H9 (cell line): ENCODE data around the gene DPP10. TPM values are rescaled to one million over a fixed set of nuclear protein-coding genes. Genes with fewer than 3 reads are reported as not detected.

Source experiments
- DNase-seq: peaks from one replicate; pipeline ENCODE4 v3.0.0-alpha.2; 2017
- H2AFZ ChIP-seq: one replicate; pipeline ENCODE4 v1.6.1; 2013; ENCODE audit warnings: mild to moderate bottlenecking, low read length, control low read depth, moderate library complexity
- H2AK5ac ChIP-seq: 2 replicates; pipeline ENCODE4 v1.6.1; 2013; ENCODE audit warnings: low read length, control low read depth, mixed read lengths; ENCODE audit not compliant: insufficient read length
- H2BK120ac ChIP-seq: one replicate; pipeline ENCODE4 v1.6.1; 2013; ENCODE audit warnings: low read depth, mild to moderate bottlenecking, low read length, control low read depth, inconsistent platforms; ENCODE audit not compliant: poor library complexity, severe bottlenecking
- H2BK12ac ChIP-seq: 2 replicates; pipeline ENCODE4 v1.6.1; 2013; ENCODE audit warnings: low read length, control low read depth, mixed read lengths, low read depth; ENCODE audit not compliant: insufficient read length
- H2BK15ac ChIP-seq: 2 replicates; pipeline ENCODE4 v1.6.1; 2013; ENCODE audit warnings: low read depth, low read length, control low read depth
- H2BK20ac ChIP-seq: one replicate; pipeline ENCODE4 v1.6.1; 2013; ENCODE audit warnings: low read depth, mild to moderate bottlenecking, low read length, control low read depth, inconsistent platforms; ENCODE audit not compliant: poor library complexity, severe bottlenecking
- H2BK5ac ChIP-seq: 2 replicates; pipeline ENCODE4 v1.6.1; 2013; ENCODE audit warnings: low read length, control low read depth, mixed read lengths; ENCODE audit not compliant: insufficient read length
- H3K14ac ChIP-seq: 2 replicates; pipeline ENCODE4 v1.6.1; 2013; ENCODE audit warnings: low read length, control low read depth; ENCODE audit not compliant: insufficient read depth
- H3K18ac ChIP-seq: 2 replicates; pipeline ENCODE4 v1.6.1; 2013; ENCODE audit warnings: low read depth, mild to moderate bottlenecking, mixed read lengths, low read length, control low read depth; ENCODE audit not compliant: insufficient read length
- H3K23ac ChIP-seq: 2 replicates; pipeline ENCODE4 v1.6.1; 2013; ENCODE audit warnings: low read length, control low read depth, mixed read lengths, low read depth; ENCODE audit not compliant: insufficient read length
- H3K23me2 ChIP-seq: 2 replicates; pipeline ENCODE4 v1.6.1; 2013; ENCODE audit warnings: low read depth, mild to moderate bottlenecking, mixed read lengths, low read length, control low read depth; ENCODE audit not compliant: insufficient read length, poor library complexity, severe bottlenecking
- H3K27ac ChIP-seq: 2 replicates; pipeline ENCODE4 v1.5.1; 2013; ENCODE audit warnings: low read length, control low read depth, mixed read lengths, low read depth; ENCODE audit not compliant: insufficient read length
- H3K27me3 ChIP-seq: 2 replicates; pipeline ENCODE4 v1.6.1; 2013; ENCODE audit warnings: low read length, control low read depth, inconsistent platforms; ENCODE audit not compliant: insufficient read depth
- H3K4ac ChIP-seq: 2 replicates; pipeline ENCODE4 v1.6.1; 2013; ENCODE audit warnings: low read depth, mild to moderate bottlenecking, control low read depth, inconsistent platforms, low read length, moderate library complexity
- H3K4me1 ChIP-seq: 2 replicates; pipeline ENCODE4 v1.6.1; 2013; ENCODE audit warnings: low read length, control low read depth, inconsistent platforms; ENCODE audit not compliant: insufficient read depth
- H3K4me2 ChIP-seq: 2 replicates; pipeline ENCODE4 v1.6.1; 2013; ENCODE audit warnings: low read length, control low read depth, mixed read lengths; ENCODE audit not compliant: insufficient read length, insufficient read depth
- H3K56ac ChIP-seq: 2 replicates; pipeline ENCODE4 v1.6.1; 2013; ENCODE audit warnings: low read depth, mild to moderate bottlenecking, mixed read lengths, low read length, control low read depth; ENCODE audit not compliant: insufficient read length
- H3K79me1 ChIP-seq: 2 replicates; pipeline ENCODE4 v1.6.1; 2013; ENCODE audit warnings: low read depth, mild to moderate bottlenecking, moderate library complexity, low read length, control low read depth, inconsistent platforms; ENCODE audit not compliant: insufficient read depth, poor library complexity, severe bottlenecking
- H3K79me2 ChIP-seq: 2 replicates; pipeline ENCODE4 v1.6.1; 2013; ENCODE audit warnings: low read length, control low read depth, inconsistent platforms; ENCODE audit not compliant: insufficient read depth
- H3K9ac ChIP-seq: 2 replicates; pipeline ENCODE4 v1.6.1; 2013; ENCODE audit warnings: low read length, control low read depth, mixed read lengths; ENCODE audit not compliant: insufficient read length; ENCODE audit errors: extremely low read depth
- H3K9me3 ChIP-seq: one replicate; pipeline ENCODE4 v1.6.1; 2013; ENCODE audit warnings: low read depth, low read length, inconsistent platforms; ENCODE audit not compliant: control insufficient read depth
- H3T11ph ChIP-seq: one replicate; pipeline ENCODE4 v1.6.1; 2013; ENCODE audit warnings: mild to moderate bottlenecking, low read length, control low read depth, inconsistent platforms
- H4K20me1 ChIP-seq: one replicate; pipeline ENCODE4 v1.6.1; 2013; ENCODE audit not compliant: control insufficient read depth, insufficient read length, insufficient read depth
- H4K5ac ChIP-seq: 2 replicates; pipeline ENCODE4 v1.6.1; 2013; ENCODE audit warnings: low read depth, mild to moderate bottlenecking, mixed read lengths, low read length, control low read depth; ENCODE audit not compliant: insufficient read length
- H4K8ac ChIP-seq: replicated peaks from 2 replicates; pipeline ENCODE4 v1.6.1; 2013; ENCODE audit warnings: low read length, control low read depth, mixed read lengths, low read depth; ENCODE audit not compliant: insufficient read length
- H4K91ac ChIP-seq: 2 replicates; pipeline ENCODE4 v1.6.1; 2013; ENCODE audit warnings: low read depth, mild to moderate bottlenecking, moderate library complexity, mixed read lengths, low read length, control low read depth; ENCODE audit not compliant: insufficient read length
- H3K27ac Mint-ChIP-seq, 3 experiments: 2 replicates in 2 of 3; 3 replicates in 1 of 3; pipeline ENCODE4 v1.8.0; 2020 to 2021; ENCODE audit warnings: mixed read lengths in 3 of 3, mild to moderate bottlenecking in 1 of 3, moderate library complexity in 1 of 3
- H3K27me3 Mint-ChIP-seq: 2 replicates; pipeline ENCODE4 v1.8.0; 2021; ENCODE audit warnings: low read depth, mild to moderate bottlenecking, moderate library complexity, mixed read lengths
- H3K36me3 Mint-ChIP-seq, 3 experiments: 2 replicates in 2 of 3; 3 replicates in 1 of 3; pipeline ENCODE4 v1.8.0; 2020 to 2021; ENCODE audit warnings: low read depth in 3 of 3, mixed read lengths in 3 of 3; ENCODE audit not compliant: insufficient read depth in 1 of 3
- H3K4me1 Mint-ChIP-seq, 2 experiments: 2 replicates each; pipeline ENCODE4 v1.8.0; 2020; ENCODE audit warnings: mixed read lengths in 2 of 2
- H3K4me3 Mint-ChIP-seq, 2 experiments: 2 replicates in 1 of 2; 3 replicates in 1 of 2; pipeline ENCODE4 v1.8.0; 2020 to 2021; ENCODE audit warnings: mild to moderate bottlenecking in 2 of 2, mixed read lengths in 2 of 2, moderate library complexity in 1 of 2
- H3K9me3 Mint-ChIP-seq, 2 experiments: 2 replicates in 1 of 2; 3 replicates in 1 of 2; pipeline ENCODE4 v1.8.0; 2020; ENCODE audit warnings: mild to moderate bottlenecking in 2 of 2, mixed read lengths in 2 of 2, moderate library complexity in 1 of 2
- CTCF ChIP-seq: fragments of 200-600 bp; sonication (generic); conservative IDR thresholded peaks from 3 replicates; pipeline ENCODE4 v1.8.0; 2021; ENCODE audit warnings: antibody characterized with exemption, mild to moderate bottlenecking
- total RNA-seq: library from RNA; stranded (reverse); gene quantifications from 2 replicates; pipeline ENCODE4 v1.2.1, GENCODE V29; 2021

DPP10 gene
- total RNA-seq, 1 experiment from 2014 or later = 11.3 TPM

- H3K4me1 Mint-ChIP-seq = peaks cover 10 to 14% of the 10 kb centered on the region in 2 experiments
- Histone ChIP-seq H3K4ac (no peak overlapping the region), H3K27ac (no peak overlapping the region), H3K18ac (no peak overlapping the region), H3T11ph (no peak overlapping the region), H3K56ac (no peak overlapping the region), H3K79me2 (no peaks in the 10 kb centered on the region), H3K4me2 (no peak overlapping the region), H4K20me1 (no peaks in the 10 kb centered on the region), H2BK12ac (no peak overlapping the region), H2BK20ac (no peak overlapping the region), H3K79me1 (no peaks in the 10 kb centered on the region), H3K9me3 (no peaks in the 10 kb centered on the region), H2BK15ac (no peak overlapping the region), H3K4me1 (no peaks in the 10 kb centered on the region), H2AFZ (no peak overlapping the region), H3K23ac (no peak overlapping the region), H4K5ac (no peak overlapping the region), H4K8ac (no peak overlapping the region), H3K23me2 (no peaks in the 10 kb centered on the region), H2AK5ac (no peak overlapping the region), H4K91ac (no peak overlapping the region), H3K9ac (no peak overlapping the region), H3K27me3 (no peaks in the 10 kb centered on the region), H2BK5ac (no peak overlapping the region), H2BK120ac (no peak overlapping the region), H3K14ac (no peak overlapping the region)
- H3K4me3 Mint-ChIP-seq = no peak overlapping the region
- no peaks in the 10 kb centered on the region for H3K27me3 Mint-ChIP-seq
- no peak for TF ChIP-seq CTCF
- H3K36me3 Mint-ChIP-seq = no peaks in the 10 kb centered on the region; a peak in 1 of 7 replicates
- no peak overlapping the region for H3K27ac Mint-ChIP-seq
- DNase-seq = no peak
- H3K9me3 Mint-ChIP-seq = no peaks in the 10 kb centered on the region; a peak in 1 of 5 replicates
Observed at GRCh38 chr2:115529627-115530026, 1087.2 kb downstream of the DPP10 start.
